K562 (cell line): ENCODE results near the gene CSRNP3.

Experiments used
- CEBPB ChIP-seq: fragments of 450-650 bp; IDR thresholded peaks from 2 replicates; pipeline ENCODE4 v1.6.1; 2016; ENCODE audit warnings: missing genetic modification characterization, missing compliant biosample characterization
- CREB3 ChIP-seq: fragments of 450-650 bp; conservative IDR thresholded peaks from 2 replicates; pipeline ENCODE4 v1.6.1; 2016; ENCODE audit warnings: missing genetic modification characterization, low read depth, mild to moderate bottlenecking, missing compliant biosample characterization, moderate library complexity
- CTCF ChIP-seq, 3 experiments: IDR thresholded peaks in 2 of 3; conservative IDR thresholded peaks in 1 of 3; 2 replicates each; pipeline ENCODE4 v1.5.1; 2011 to 2012; ENCODE audit warnings: low read length in 3 of 3, mild to moderate bottlenecking in 3 of 3, control low read depth in 2 of 3, improper control_type of control experiment in 1 of 3, inconsistent platforms in 1 of 3, low read depth in 1 of 3, mixed read lengths in 1 of 3, moderate library complexity in 1 of 3; ENCODE audit not compliant: insufficient read depth in 2 of 3
- LARP7 ChIP-seq: fragments of 450-650 bp; IDR thresholded peaks from 2 replicates; pipeline ENCODE4 v1.6.1; 2016
- POLR2A ChIP-seq: fragments of 450-650 bp; conservative IDR thresholded peaks from 2 replicates; pipeline ENCODE4 v1.6.1; 2016

- TF ChIP-seq LARP7, result no peak
- TF ChIP-seq CEBPB (tag), result no peak
- TF ChIP-seq CREB3, result no peak
- TF ChIP-seq POLR2A, result no peak
- TF ChIP-seq CTCF (IDR thresholded peaks at IDR 0.05 in 2 of 3, conservative IDR thresholded peaks at IDR 0.05 in 1 of 3; ENCODE audit: insufficient read depth in 2 of 3, low read depth in 1 of 3, low read length in 3 of 3), result no peak
Measured at GRCh38 chr2:165575044-165575615, 105.6 kb downstream of the CSRNP3 start.
